ENCODE data around the gene SFXN5. TPM values are rescaled to one million over a fixed set of nuclear protein-coding genes. Genes with fewer than 3 reads are reported as not detected.
A peak's percentile ranks its signal among the peaks of the same experiment; 100 is the strongest.

SFXN5 gene
- total and polyA plus RNA-seq, 2 of the 8 experiments (the other 6 are each of a cell fraction or from before 2014, with no cell fraction given) = 29.3 to 33.1 TPM

DNA sequence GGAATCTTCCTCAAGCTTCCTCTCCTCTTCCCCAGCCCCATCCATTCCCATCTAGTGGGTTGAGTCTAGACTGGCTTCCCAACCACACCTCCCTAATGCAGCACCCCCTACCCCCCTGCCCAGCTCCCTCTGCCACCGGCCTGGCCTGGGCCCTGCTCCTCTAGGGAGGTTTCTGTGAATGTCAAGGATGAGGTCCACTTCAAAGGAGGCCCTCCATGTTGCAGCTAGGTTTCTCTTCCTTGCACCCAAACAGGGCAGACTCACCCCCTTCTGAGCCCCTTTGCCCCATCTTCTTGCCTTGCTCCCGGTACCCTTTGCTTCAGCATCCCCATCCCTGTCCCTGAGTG is 135.9 kb downstream of the SFXN5 start:
- Histone ChIP-seq H3K4me2 (ENCODE audit: insufficient read depth in 1 of 2, low read depth in 2 of 2, low read length in 2 of 2) (no peak overlapping the region), H3K23ac (ENCODE audit: insufficient read length) (no peak overlapping the region), H2BK120ac (replicated peaks; ENCODE audit: low read depth, low read length) (no peak overlapping the region), H4K8ac (ENCODE audit: extremely low read depth, insufficient read depth, low read length) (no peak overlapping the region), H2BK15ac (ENCODE audit: low read length) (0 out of 2 replicates have a peak overlapping the region, but pooled peaks have one; percentile 36), H4K20me1 (replicated peaks in 1 of 2; ENCODE audit: control insufficient read depth in 1 of 2, insufficient read depth in 2 of 2, low read length in 2 of 2) (no peaks in the 10 kb centered on the region), H3K79me1 (ENCODE audit: low read depth, low read length) (no peaks in the 10 kb centered on the region), H2AFZ (ENCODE audit: low read length) (no peak overlapping the region), H3K36me3 (ENCODE audit: control insufficient read depth in 2 of 4, insufficient read depth in 4 of 4, low read length in 3 of 4) (no peaks in the 10 kb centered on the region), H3K23me2 (ENCODE audit: low read depth, low read length) (no peaks in the 10 kb centered on the region), H2BK20ac (ENCODE audit: low read length) (no peak overlapping the region), H3K18ac (ENCODE audit: extremely low read depth, low read length) (no peak overlapping the region), H3K4ac (replicated peaks; ENCODE audit: insufficient read length, low read depth, low read length) (no peak overlapping the region), H3K9ac (replicated peaks in 1 of 4; ENCODE audit: extremely low read depth in 1 of 4, low read depth in 3 of 4, low read length in 3 of 4) (no peak overlapping the region), H2AK5ac (ENCODE audit: low read depth, low read length) (peak overlapping the region; percentile 20; the same call in 1 of the 2 replicates), H3K56ac (replicated peaks; ENCODE audit: insufficient read length, low read depth, low read length) (no peak overlapping the region), H4K5ac (ENCODE audit: insufficient read length, low read depth, low read length) (no peak overlapping the region), H3K79me2 (ENCODE audit: control insufficient read depth in 1 of 2, insufficient read depth in 2 of 2, low read length in 2 of 2) (no peaks in the 10 kb centered on the region), H3K14ac (ENCODE audit: insufficient read length) (no peak overlapping the region), H2BK5ac (ENCODE audit: low read depth, low read length) (no peak overlapping the region; the same call in 1 of the 2 replicates), H3K4me1 (replicated peaks in 1 of 4; ENCODE audit: control insufficient read depth in 3 of 4, insufficient read depth in 4 of 4, low read length in 3 of 4) (peaks cover 0 to 16% (median 11%) of the 10 kb centered on the region in 4 experiments; a peak in 6 of 7 replicates), H2BK12ac (ENCODE audit: low read depth, low read length) (peak overlapping the region; percentile 96; the same call in 1 of the 2 replicates), H3K9me3 (ENCODE audit: insufficient read depth in 2 of 2, low read depth in 1 of 2, low read length in 1 of 2) (no peaks in the 10 kb centered on the region), H3K27me3 (replicated peaks in 1 of 4; ENCODE audit: control insufficient read depth in 3 of 4, extremely low read depth in 1 of 4, insufficient read depth in 3 of 4, low read length in 3 of 4) (peaks cover 0 to 13% (median 7%) of the 10 kb centered on the region in 4 experiments; a peak in 3 of 7 replicates), H3K27ac (ENCODE audit: low read depth, low read length) (no peak overlapping the region), H4K91ac (replicated peaks; ENCODE audit: insufficient read length, low read length) (no peak overlapping the region), H3K4me3 (ENCODE audit: extremely low read depth in 1 of 4, insufficient read depth in 2 of 4, low read depth in 3 of 4, low read length in 4 of 4) (no peak overlapping the region)
- FAIRE-seq (no peak), DNase-seq (ENCODE audit: low read depth in 1 of 2, low spot score in 2 of 2) (no peak)
- ChIA-PET CTCF (ENCODE audit: partially characterized antibody) (interaction anchor here (0.6 to 25.6 kb wide), 20 partner anchors 9 to 242 kb away, joined by 3 to 490 read pairs (median 6); partner anchors contain the start of genes EMX1 and SPR), POLR2A (ENCODE audit: partially characterized antibody) (interaction anchor here (0.6 to 4.2 kb wide), 8 partner anchors 9 to 27 kb away, joined by 3 to 17 read pairs (median 4); partner anchors contain the start of gene EMX1)
- WGBS, 2 experiments (ENCODE audit: extremely low coverage in 1 of 2, insufficient coverage in 1 of 2, insufficient read length in 1 of 2, insufficient replicate concordance in 2 of 2, low coverage in 1 of 2, low lambda C conversion rate in 2 of 2, missing lambda C conversion rate in 1 of 2) = 93% methylated on average over 2 of the region's 2 CpGs; no CpG with 5 or more reads in 1 of the 2 experiments
- TF ChIP-seq SP4 (IDR thresholded peaks at IDR 0.05; ENCODE audit: low read length) (no peak), RNF2 (IDR thresholded peaks at IDR 0.05; ENCODE audit: borderline replicate concordance, low read depth, low read length, missing control alignments, poor library complexity, severe bottlenecking) (no peak), NRF1 (IDR thresholded peaks at IDR 0.05; ENCODE audit: low read depth, low read length) (no peak), SUZ12 (IDR thresholded peaks at IDR 0.05; ENCODE audit: low read length) (no peak), ZNF274 (IDR thresholded peaks at IDR 0.05; ENCODE audit: borderline replicate concordance, extremely low read depth, low read length) (no peak), POU5F1 (IDR thresholded peaks at IDR 0.05; ENCODE audit: low read depth, low read length) (no peak), CBX5 (IDR thresholded peaks at IDR 0.05; ENCODE audit: low read depth, low read length) (no peak), TAF1 (IDR thresholded peaks at IDR 0.05; ENCODE audit: low read depth, low read length) (no peak), EP300 (IDR thresholded peaks at IDR 0.05; ENCODE audit: borderline replicate concordance in 1 of 2, low read depth in 2 of 2, low read length in 2 of 2) (no peak), BRCA1 (IDR thresholded peaks at IDR 0.05; ENCODE audit: low read depth, low read length) (no peak), PHF8 (conservative IDR thresholded peaks at IDR 0.05; ENCODE audit: low read depth, low read length) (no peak), CEBPB (IDR thresholded peaks at IDR 0.05; ENCODE audit: low read depth, low read length) (no peak), SAP30 (IDR thresholded peaks at IDR 0.05; ENCODE audit: insufficient read depth, insufficient replicate concordance, low read length) (no peak), KDM5A (IDR thresholded peaks at IDR 0.05; ENCODE audit: low read length) (no peak)
